HepG2 (cell line): ENCODE measurements around the gene KLHL5. TPM values are rescaled to one million over a fixed set of nuclear protein-coding genes. Genes with fewer than 3 reads are reported as not detected.

Experiments
- ATAC-seq: fragments of 200-7000 bp; cut with Tn5 transposase; 3 replicates; pipeline ENCODE4 v1.9.1; 2020; ENCODE audit warnings: mild to moderate bottlenecking, moderate library complexity
- BruUV-seq: library from RNA; stranded (reverse); fragments of 400-500 nt; replicated peaks from 2 replicates; lab custom pipeline; 2021; lab: Mats Ljungman, UMichigan
- CTCF ChIA-PET: fragments of 300-600 bp; formaldehyde crosslinking; extraction: SDS; loops from one replicate; lab custom pipeline; 2021; ENCODE audit warnings: low total read pairs, inconsistent platforms, low intra/inter-chr PET ratio; lab: Yijun Ruan, JAX
- POLR2A ChIA-PET: fragments of 350-600 bp; sonication (Branson Sonifier 250); formaldehyde crosslinking; loops from one replicate; lab custom pipeline; 2020; ENCODE audit warnings: antibody characterized with exemption, inconsistent platforms; lab: Yijun Ruan, JAX
- DNase-seq: peaks from one replicate; pipeline ENCODE4 v3.0.0-alpha.2; 2015; ENCODE audit warnings: low spot score
- FAIRE-seq: peaks from 3 replicates; lab custom pipeline; 2011; peaks lifted over from hg19 to GRCh38; lab: Jason Lieb, UNC
- H2AFZ ChIP-seq: one replicate; pipeline ENCODE4 v1.6.1; 2011; ENCODE audit warnings: low read length, inconsistent platforms
- H3K27ac ChIP-seq: fragments of 300-600 bp; 3 replicates; pipeline ENCODE4 v1.8.0; 2011; ENCODE audit warnings: mixed run types, mild to moderate bottlenecking, mixed read lengths, low read length, inconsistent platforms; ENCODE audit not compliant: insufficient read depth; ENCODE audit errors: extremely low read length
- H3K27me3 ChIP-seq, 2 experiments: fragments of 200-600 bp in 1 of 2; 2 replicates in 1 of 2; 3 replicates in 1 of 2; pipeline versions ENCODE4 v1.6.0 to v1.8.0; 2011; ENCODE audit warnings: low read length in 2 of 2, mild to moderate bottlenecking in 2 of 2, moderate library complexity in 2 of 2, inconsistent platforms in 1 of 2; ENCODE audit not compliant: insufficient read depth in 2 of 2, control insufficient read depth in 1 of 2
- H3K36me3 ChIP-seq, 2 experiments: fragments of 200-600 bp in 1 of 2; replicated peaks in 1 of 2; 2 replicates in 1 of 2; 3 replicates in 1 of 2; pipeline versions ENCODE4 v1.5.1 to v1.8.0; 2011; ENCODE audit warnings: low read length in 2 of 2, inconsistent platforms in 1 of 2; ENCODE audit not compliant: insufficient read depth in 2 of 2, control insufficient read depth in 1 of 2
- H3K4me1 ChIP-seq: 2 replicates; pipeline ENCODE4 v1.5.1; 2012; ENCODE audit warnings: low read length, inconsistent platforms; ENCODE audit not compliant: insufficient read depth
- H3K4me2 ChIP-seq: 2 replicates; pipeline ENCODE4 v1.6.0; 2011; ENCODE audit warnings: low read depth, low read length, inconsistent platforms
- H3K4me3 ChIP-seq, 3 experiments: fragments of 200-600 bp in 1 of 3; sonication (generic), shearing (Covaris generic) in 1 of 3; replicated peaks in 1 of 3; 2 replicates each; pipeline ENCODE4 v1.5.1; 2011 to 2016; ENCODE audit warnings: low read length in 3 of 3, inconsistent platforms in 2 of 3, low read depth in 2 of 3, mild to moderate bottlenecking in 2 of 3, control low read depth in 1 of 3, mixed read lengths in 1 of 3; ENCODE audit not compliant: insufficient read depth in 1 of 3
- H3K79me2 ChIP-seq: one replicate; pipeline ENCODE4 v1.6.1; 2011; ENCODE audit warnings: low read length, inconsistent platforms; ENCODE audit not compliant: insufficient read depth
- H3K9ac ChIP-seq: 2 replicates; pipeline ENCODE4 v1.6.0; 2011; ENCODE audit warnings: mild to moderate bottlenecking, low read depth, low read length, inconsistent platforms; ENCODE audit not compliant: insufficient read depth
- H3K9me3 ChIP-seq: 2 replicates; pipeline ENCODE4 v1.5.1; 2012; ENCODE audit warnings: mild to moderate bottlenecking, low read length
- H4K20me1 ChIP-seq: 2 replicates; pipeline ENCODE4 v1.6.0; 2011; ENCODE audit warnings: inconsistent platforms, mild to moderate bottlenecking, low read length, moderate library complexity; ENCODE audit not compliant: insufficient read depth
- CREM ChIP-seq, 2 experiments: sonication (generic) in 1 of 2; formaldehyde crosslinking in 1 of 2; IDR thresholded peaks; 2 replicates each; pipeline versions ENCODE4 v1.4.0 to v1.6.1; 2016 to 2020; ENCODE audit warnings: antibody characterized with exemption in 1 of 2, mild to moderate bottlenecking in 1 of 2, missing genetic modification reagents in 1 of 2
- HINFP ChIP-seq: sonication (generic); formaldehyde crosslinking; IDR thresholded peaks from 2 replicates; pipeline ENCODE4 v1.4.0; 2020; ENCODE audit warnings: low read depth, mild to moderate bottlenecking, missing genetic modification reagents
- MTA1 ChIP-seq: sonication (generic); formaldehyde crosslinking; IDR thresholded peaks from 2 replicates; pipeline ENCODE4 v1.4.0; 2020; ENCODE audit warnings: missing genetic modification reagents, mild to moderate bottlenecking, borderline replicate concordance
- PREB ChIP-seq: sonication (generic); formaldehyde crosslinking; IDR thresholded peaks from 2 replicates; pipeline ENCODE4 v1.4.0; 2020; ENCODE audit warnings: missing genetic modification reagents
- SOX13 ChIP-seq, 3 experiments: fragments of 450-650 bp in 1 of 3; sonication (generic) in 1 of 3; formaldehyde crosslinking in 1 of 3; IDR thresholded peaks in 2 of 3; conservative IDR thresholded peaks in 1 of 3; 2 replicates each; pipeline versions ENCODE4 v1.5.0 to v1.6.1; 2016 to 2020; ENCODE audit warnings: antibody characterized with exemption in 1 of 3, mild to moderate bottlenecking in 1 of 3, missing compliant biosample characterization in 1 of 3, missing genetic modification reagents in 1 of 3, moderate library complexity in 1 of 3
- SSRP1 ChIP-seq: IDR thresholded peaks from 2 replicates; pipeline ENCODE4 v1.6.1; 2016; ENCODE audit warnings: control low read depth
- ZC3H4 ChIP-seq: sonication (generic); formaldehyde crosslinking; IDR thresholded peaks from 2 replicates; pipeline ENCODE4 v1.4.0; 2020; ENCODE audit warnings: missing genetic modification reagents, borderline replicate concordance
- ZFX ChIP-seq: sonication (generic); formaldehyde crosslinking; IDR thresholded peaks from 2 replicates; pipeline ENCODE4 v1.4.0; 2020; ENCODE audit warnings: mild to moderate bottlenecking, low read depth, missing genetic modification reagents, moderate library complexity
- ZKSCAN8 ChIP-seq: IDR thresholded peaks from 2 replicates; pipeline ENCODE4 v1.6.1; 2016; ENCODE audit warnings: borderline replicate concordance, missing genetic modification reagents, missing compliant biosample characterization
- ZNF275 ChIP-seq: sonication (generic); formaldehyde crosslinking; IDR thresholded peaks from 2 replicates; pipeline ENCODE4 v1.8.0; 2022; ENCODE audit warnings: missing genetic modification reagents, mild to moderate bottlenecking, inconsistent platforms, borderline replicate concordance
- ZNF543 ChIP-seq: sonication (generic); formaldehyde crosslinking; IDR thresholded peaks from 2 replicates; pipeline ENCODE4 v1.4.0; 2020; ENCODE audit warnings: mild to moderate bottlenecking, missing genetic modification reagents
- ZNF569 ChIP-seq: sonication (generic); formaldehyde crosslinking; IDR thresholded peaks from 2 replicates; pipeline ENCODE4 v1.5.0; 2020; ENCODE audit warnings: mild to moderate bottlenecking, missing genetic modification reagents, moderate library complexity, borderline replicate concordance
- ZNF747 ChIP-seq: sonication (generic); formaldehyde crosslinking; IDR thresholded peaks from 2 replicates; pipeline ENCODE4 v1.8.1; 2023; ENCODE audit warnings: missing genetic modification reagents, mild to moderate bottlenecking, borderline replicate concordance
- WGBS: methylation state at CpG from one replicate; pipeline ENCODE4 v1.1.6; 2017; ENCODE audit warnings: low lambda C conversion rate; 5-methylcytosine and 5-hydroxymethylcytosine counted together
- in situ Hi-C: cut with HindIII; loops from 2 replicates; pipeline ENCODE4 v1.10.0; 2017; ENCODE audit warnings: low pct_unique_long_range_greater_than_20kb; ENCODE audit not compliant: extremely low pct_ligation_motif_present
- intact Hi-C: fragments of 100-400 bp; cut with micrococcal nuclease; formaldehyde crosslinking; loops from one replicate; pipeline ENCODE4 v1.10.0; 2022; ENCODE audit not compliant: unreplicated experiment
- polyA plus RNA-seq, 8 experiments: library from polyadenylated mRNA; depleted of rRNA in 3 of 8; stranded (reverse) in 7 of 8; unstranded in 1 of 8; fragments of >200 nt; fragmentation: Illumina TruSeq in 4 of 8; extraction: Trizol in 4 of 8; gene quantifications; 2 replicates each; pipeline versions ENCODE4 v1.2.1 to v1.2.3, GENCODE V29; 2011 to 2016; ENCODE audit warnings: low read depth in 4 of 8, missing spikeins in 1 of 8, mixed read lengths in 1 of 8; ENCODE audit not compliant: insufficient read depth in 1 of 8
- total RNA-seq, 5 experiments: library from RNA; depleted of rRNA; stranded (reverse); fragments of >200 nt; fragmentation: Illumina TruSeq; extraction: Trizol; gene quantifications; 2 replicates each; pipeline ENCODE4 v1.2.3, GENCODE V29; 2016; ENCODE audit warnings: low read depth in 1 of 5

The KLHL5 gene
- total and polyA plus RNA-seq, 2 of the 13 experiments (the other 11 are each of a cell fraction or from before 2014, with no cell fraction given) = 36.2 to 38.7 TPM

- Histone ChIP-seq H3K4me1 (peaks cover 57% of the 10 kb centered on the region), H4K20me1 (peaks cover 11% of the 10 kb centered on the region; the same call in 1 of the 2 replicates), H3K79me2 (peaks cover 31% of the 10 kb centered on the region), H3K9ac (peak overlapping the region; percentile 84), H3K27me3 (no peaks in the 10 kb centered on the region; a peak in 1 of 5 replicates), H2AFZ (no peak overlapping the region), H3K27ac (peak overlapping the region; percentile 82), H3K4me2 (peak overlapping the region; percentile 73), H3K36me3 (no peaks in the 10 kb centered on the region), H3K9me3 (no peaks in the 10 kb centered on the region), H3K4me3 (peak overlapping the region; percentile 60 to 79 (median 72))
- 1% methylated on average over 8 of the region's 8 CpGs for WGBS
- ChIA-PET POLR2A (interaction anchor here (0.5 to 5.9 kb wide), 18 partner anchors 8 to 910 kb away, joined by 3 to 27 read pairs (median 4); partner anchors contain the start of gene RFC1), CTCF (no interaction called here)
- ATAC-seq = peak; percentile 1; the same call in 1 of the 3 replicates
- peak; percentile 24 for DNase-seq
- in situ Hi-C loops (no loop called here), intact Hi-C loops (loop anchor here (10.0 kb wide), 2 partner anchors 139 to 379 kb away; partner anchors contain the start of gene KLF3)
- BruUV-seq = TSS peak; percentile 95
- TF ChIP-seq PREB (no peak), ZNF569 (CRISPR knock-in tag) (no peak), ZNF747 (CRISPR knock-in tag) (no peak), ZNF543 (0 out of 2 replicates have a peak, but pooled peaks have one; percentile 1), ZFX (CRISPR knock-in tag) (0 out of 2 replicates have a peak, but pooled peaks have one; percentile 3), ZC3H4 (CRISPR knock-in tag) (no peak), ZNF275 (CRISPR knock-in tag) (no peak), ZKSCAN8 (CRISPR knock-in tag) (0 out of 2 replicates have a peak, but pooled peaks have one; percentile 12), CREM (IDR thresholded peaks at IDR 0.05) (no peak), CREM (CRISPR knock-in tag; IDR thresholded peaks at IDR 0.05) (no peak), MTA1 (CRISPR knock-in tag) (no peak), SSRP1 (CRISPR knock-in tag) (peak; percentile 30; the same call in 1 of the 2 replicates), HINFP (CRISPR knock-in tag) (no peak), SOX13 (IDR thresholded peaks at IDR 0.05) (no peak), SOX13 (CRISPR knock-in tag; conservative IDR thresholded peaks at IDR 0.05 in 1 of 2, IDR thresholded peaks at IDR 0.05 in 1 of 2) (0 out of 4 replicates have a peak, but pooled peaks of 1 of the 2 experiments have one; percentile 83)
- FAIRE-seq = no peak
Measured at GRCh38 chr4:39043861-39044363, 18.1 kb upstream of the KLHL5 start.
